IPS-18c (cell line): ENCODE measurements around the gene NPAS4.

Experiments
- H3K4me3 ChIP-seq: 2 replicates; pipeline ENCODE4 v1.7.0; 2013; ENCODE audit warnings: low read depth, mild to moderate bottlenecking, low read length, moderate library complexity; ENCODE audit not compliant: insufficient read depth
- H3K9me3 ChIP-seq: one replicate; pipeline ENCODE4 v1.6.1; 2013; ENCODE audit warnings: mild to moderate bottlenecking, low read length, moderate library complexity; ENCODE audit not compliant: control insufficient read depth, insufficient read depth

The NPAS4 gene

DNA sequence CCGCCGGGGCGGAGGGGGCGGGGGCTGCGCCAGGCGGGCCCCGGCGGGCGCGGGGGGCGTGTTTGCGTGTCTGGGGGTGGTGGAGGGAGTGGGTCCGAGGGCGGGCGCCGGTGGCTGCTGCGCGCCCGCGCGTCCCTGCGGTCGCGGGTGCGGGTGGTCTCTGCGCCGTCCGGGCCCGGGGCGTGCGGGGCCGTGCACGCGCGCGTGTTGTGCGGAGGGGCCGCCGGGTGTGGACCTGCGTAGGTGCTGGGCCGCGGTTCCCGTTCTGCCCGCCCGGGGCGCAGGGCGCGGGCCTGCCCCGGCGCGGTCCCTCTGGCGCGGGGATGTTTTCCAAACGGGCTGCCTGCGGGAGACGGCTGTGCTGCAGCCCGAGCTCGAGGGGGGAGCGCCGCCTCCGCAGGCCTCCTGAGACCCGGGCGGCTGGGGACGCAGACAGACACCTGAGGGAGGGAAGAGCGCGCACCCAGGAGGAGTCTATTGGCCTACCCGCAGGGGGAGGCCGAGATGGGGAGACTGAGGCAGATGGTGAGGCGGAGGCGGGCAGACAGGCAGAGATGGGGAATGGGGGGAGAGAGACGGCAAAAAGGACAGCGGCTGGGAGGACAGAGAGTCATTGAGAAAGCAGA is 46.3 kb downstream of the NPAS4 start:
- peak overlapping the region; percentile 77 for H3K4me3 ChIP-seq

GRCh38 chr11:66467756-66468155 is 46.9 kb downstream of the NPAS4 start:
- peaks cover 2% of the 10 kb centered on the region for H3K9me3 ChIP-seq
- peak overlapping the region; percentile 77 for H3K4me3 ChIP-seq

More for the DNA sequence above, 46.3 kb downstream of the NPAS4 start:
- peaks cover 4% of the 10 kb centered on the region for H3K9me3 ChIP-seq

- Histone ChIP-seq H3K4me3 (no peak overlapping the region), H3K9me3 (peaks cover 2% of the 10 kb centered on the region)
Measured at GRCh38 chr11:66468691-66469090, 47.9 kb downstream of the NPAS4 start.

DNA sequence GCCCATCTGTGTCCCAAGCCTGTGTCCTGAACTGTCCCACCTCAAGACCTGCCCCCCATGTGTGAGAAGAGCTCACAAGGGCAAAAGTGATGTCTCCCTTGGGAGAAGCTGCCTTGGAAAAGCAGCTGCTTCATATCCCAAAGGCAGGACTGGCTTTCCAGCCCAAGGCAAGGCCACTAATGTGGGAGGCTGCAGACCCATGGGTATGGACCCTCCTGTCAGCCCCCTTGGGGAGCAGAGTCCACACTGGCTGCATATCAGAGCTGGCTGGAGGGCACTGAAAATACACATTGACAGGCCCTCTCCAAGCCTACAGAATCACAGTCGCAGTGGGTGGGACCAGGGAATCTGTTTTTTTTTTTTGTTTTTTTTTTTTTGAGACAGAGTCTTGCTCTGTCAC is 48.6 kb downstream of the NPAS4 start:
- Histone ChIP-seq H3K9me3 (peaks cover 2% of the 10 kb centered on the region), H3K4me3 (no peak overlapping the region)

DNA sequence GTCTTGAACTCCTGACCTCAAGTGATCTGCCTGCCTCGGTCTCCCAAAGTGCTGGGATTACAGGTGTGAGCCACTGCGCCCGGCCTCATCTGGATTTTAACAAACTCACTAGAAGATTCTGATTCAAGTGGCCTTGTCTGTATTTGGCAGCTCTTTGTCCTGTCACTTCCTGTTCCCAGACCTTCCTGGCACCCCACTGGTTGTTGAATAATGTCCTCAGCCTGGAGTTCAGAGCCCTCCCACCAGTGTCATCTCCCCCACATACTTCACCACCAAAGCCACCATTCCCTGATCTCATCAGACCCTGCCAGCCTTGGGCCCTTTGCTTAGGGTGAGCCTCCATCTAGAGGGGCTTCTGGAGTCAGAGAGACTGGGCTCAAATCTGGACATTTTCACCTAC is 49.2 kb downstream of the NPAS4 start:
- H3K4me3 ChIP-seq: no peak overlapping the region
- peaks cover 2% of the 10 kb centered on the region for H3K9me3 ChIP-seq

- peaks cover 2% of the 10 kb centered on the region for H3K9me3 ChIP-seq
Measured at GRCh38 chr11:66471142-66471541, 50.3 kb downstream of the NPAS4 start.

DNA sequence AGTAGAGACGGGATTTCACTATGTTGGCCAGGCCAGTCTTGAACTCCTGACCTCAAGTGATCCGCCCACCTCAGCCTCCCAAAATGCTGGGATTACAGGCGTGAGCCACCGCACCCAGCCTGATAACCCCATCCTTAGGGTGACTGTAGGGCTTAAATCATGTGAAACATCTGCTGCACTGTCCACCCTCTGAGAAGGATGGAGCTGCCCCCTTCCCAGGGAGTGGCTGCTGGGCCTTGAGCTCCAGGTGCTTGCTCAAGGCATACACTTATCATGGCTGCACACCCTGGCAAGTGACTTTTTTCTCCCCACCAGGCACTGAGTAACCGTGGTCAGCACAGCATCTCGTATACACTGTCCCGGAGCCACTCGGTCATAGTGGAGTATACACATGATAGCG is 51.2 kb downstream of the NPAS4 start:
- Histone ChIP-seq H3K4me3 (no peak overlapping the region), H3K9me3 (peaks cover 2% of the 10 kb centered on the region)

More at GRCh38 chr11:66471142-66471541, 50.3 kb downstream of the NPAS4 start:
- no peak overlapping the region for H3K4me3 ChIP-seq

DNA sequence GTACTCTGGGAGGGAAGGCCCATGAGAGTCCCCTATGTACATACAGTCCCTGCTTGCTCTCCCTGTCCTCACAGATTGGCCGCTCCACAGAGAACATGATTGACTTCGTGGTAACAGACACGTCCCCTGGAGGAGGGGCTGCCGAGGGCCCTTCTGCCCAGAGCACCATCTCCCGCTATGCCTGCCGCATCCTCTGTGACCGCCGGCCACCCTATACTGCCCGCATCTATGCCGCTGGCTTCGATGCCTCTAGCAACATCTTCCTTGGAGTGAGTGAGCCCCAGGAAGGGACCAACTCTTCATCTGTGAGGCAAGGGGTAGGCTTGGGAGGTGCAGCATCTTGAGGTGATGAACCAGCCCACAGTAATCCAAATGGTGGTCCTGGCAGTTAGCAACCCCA is 52.3 kb downstream of the NPAS4 start:
- H3K9me3 ChIP-seq: peaks cover 2% of the 10 kb centered on the region
- no peak overlapping the region for H3K4me3 ChIP-seq

DNA sequence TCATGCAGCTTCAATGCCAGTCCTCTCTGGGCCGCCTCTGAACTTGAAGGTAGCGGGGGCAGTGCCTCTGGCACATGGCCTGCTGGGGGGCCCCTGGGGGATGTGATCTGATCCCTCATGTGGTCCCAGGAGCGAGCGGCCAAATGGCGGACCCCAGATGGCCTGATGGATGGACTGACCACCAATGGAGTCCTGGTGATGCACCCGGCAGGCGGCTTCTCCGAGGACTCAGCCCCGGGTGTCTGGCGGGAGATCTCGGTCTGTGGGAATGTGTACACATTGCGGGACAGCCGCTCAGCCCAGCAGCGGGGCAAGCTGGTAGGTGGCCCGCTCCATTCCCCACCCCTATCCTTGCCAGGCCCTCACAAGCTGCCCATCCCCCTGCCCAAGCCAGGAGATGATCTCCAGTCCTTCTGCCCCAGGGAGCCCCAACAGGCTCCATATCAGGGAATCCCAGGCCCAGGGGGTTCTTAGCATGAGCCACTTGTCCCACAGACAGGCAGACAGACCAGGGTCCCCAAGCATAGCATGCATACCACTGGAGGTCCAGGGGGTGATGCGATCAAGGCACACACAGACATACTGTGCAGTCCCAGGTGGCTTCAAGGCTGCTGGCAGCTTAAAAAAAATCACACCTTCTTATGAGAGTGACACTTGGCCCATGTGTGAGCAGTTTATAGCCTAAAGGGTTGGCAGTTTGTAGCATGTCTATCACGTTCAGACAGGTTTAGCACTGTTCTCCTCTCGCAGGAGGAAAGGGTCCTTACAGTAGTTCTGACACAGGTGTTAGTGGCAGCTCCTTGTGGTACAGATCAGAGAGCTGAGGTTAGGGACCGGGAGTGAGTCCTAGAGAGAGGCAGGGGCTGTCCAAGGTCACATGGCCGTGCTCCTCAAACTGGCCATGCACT is 53.0 kb downstream of the NPAS4 start:
- Histone ChIP-seq H3K9me3 (peaks cover 2% of the 10 kb centered on the region), H3K4me3 (no peak overlapping the region)

- no peak overlapping the region for H3K4me3 ChIP-seq
- peaks cover 2% of the 10 kb centered on the region for H3K9me3 ChIP-seq
Measured at GRCh38 chr11:66475349-66476172, 54.7 kb downstream of the NPAS4 start.
